RWPE1 (cell line): ENCODE data around the gene GALE.
"Not testable (repeated sequence)": the region's sequence is repeated elsewhere in the genome, so short reads cannot be mapped to it uniquely, and the experiment has no call there.

Experiments
- CTCF ChIA-PET: fragments of 350-600 bp; sonication (Branson Sonifier 250); formaldehyde crosslinking; extraction: SDS; loops from one replicate; lab custom pipeline; 2021; lab: Yijun Ruan, JAX
- POLR2A ChIA-PET: fragments of 400-600 bp; formaldehyde crosslinking; extraction: SDS; loops from one replicate; lab custom pipeline; 2020; ENCODE audit warnings: antibody characterized with exemption; ENCODE audit not compliant: low non-redundant PET; lab: Yijun Ruan, JAX
- DNase-seq: peaks from one replicate; pipeline ENCODE4 v3.0.0; 2012; ENCODE audit warnings: low spot score
- H3K27ac ChIP-seq: fragments of 450-650 bp; 2 replicates; pipeline ENCODE4 v1.5.1; 2017
- TF ChIP-seq, protein P1 (sequence below): fragments of 450-650 bp; conservative IDR thresholded peaks from 2 replicates; pipeline ENCODE4 v1.5.1; 2017; ENCODE audit warnings: low read depth, mild to moderate bottlenecking

Gene GALE

GRCh38 chr1:23837908-23838307, 37.4 kb upstream of the GALE start:
- no peak for DNase-seq
- CTCF ChIA-PET: no interaction called here
- TF ChIP-seq, protein P1, sequence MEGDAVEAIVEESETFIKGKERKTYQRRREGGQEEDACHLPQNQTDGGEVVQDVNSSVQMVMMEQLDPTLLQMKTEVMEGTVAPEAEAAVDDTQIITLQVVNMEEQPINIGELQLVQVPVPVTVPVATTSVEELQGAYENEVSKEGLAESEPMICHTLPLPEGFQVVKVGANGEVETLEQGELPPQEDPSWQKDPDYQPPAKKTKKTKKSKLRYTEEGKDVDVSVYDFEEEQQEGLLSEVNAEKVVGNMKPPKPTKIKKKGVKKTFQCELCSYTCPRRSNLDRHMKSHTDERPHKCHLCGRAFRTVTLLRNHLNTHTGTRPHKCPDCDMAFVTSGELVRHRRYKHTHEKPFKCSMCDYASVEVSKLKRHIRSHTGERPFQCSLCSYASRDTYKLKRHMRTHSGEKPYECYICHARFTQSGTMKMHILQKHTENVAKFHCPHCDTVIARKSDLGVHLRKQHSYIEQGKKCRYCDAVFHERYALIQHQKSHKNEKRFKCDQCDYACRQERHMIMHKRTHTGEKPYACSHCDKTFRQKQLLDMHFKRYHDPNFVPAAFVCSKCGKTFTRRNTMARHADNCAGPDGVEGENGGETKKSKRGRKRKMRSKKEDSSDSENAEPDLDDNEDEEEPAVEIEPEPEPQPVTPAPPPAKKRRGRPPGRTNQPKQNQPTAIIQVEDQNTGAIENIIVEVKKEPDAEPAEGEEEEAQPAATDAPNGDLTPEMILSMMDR: no peak
- H3K27ac ChIP-seq: no peak overlapping the region
- POLR2A ChIA-PET: no interaction called here

- H3K27ac ChIP-seq: no peak overlapping the region
- TF ChIP-seq, protein P1: no peak
- ChIA-PET POLR2A (no interaction called here), CTCF (interaction anchor here (0.6 kb wide), 1 partner anchor 32 kb away, joined by 3 read pairs; no protein-coding TSS in a partner anchor)
- no peak for DNase-seq
Measured at GRCh38 chr1:23836037-23836436, 35.5 kb upstream of the GALE start.

DNA sequence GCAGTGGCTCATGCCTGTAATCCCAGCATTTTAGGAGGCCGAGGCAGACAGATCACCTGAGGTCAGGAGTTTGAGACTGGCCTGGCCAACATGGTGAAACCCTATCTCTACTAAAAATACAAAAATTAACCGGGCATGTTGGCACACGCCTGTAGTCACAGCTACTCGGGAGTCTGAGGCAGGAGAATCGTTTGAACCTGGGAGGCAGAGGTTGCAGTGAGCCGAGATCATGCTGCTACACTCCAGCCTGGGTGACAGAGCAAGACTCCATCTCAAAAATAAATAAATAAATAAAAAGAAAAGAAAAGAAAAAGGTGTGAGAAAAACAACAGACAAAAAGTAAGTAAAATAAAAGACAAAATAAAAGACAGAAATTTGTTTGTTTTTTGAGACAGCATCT, 33.6 kb upstream of the GALE start:
- DNase-seq: not testable (repeated sequence)
- ChIA-PET CTCF (interaction anchor here (0.7 kb wide), 1 partner anchor 16 kb away, joined by 3 read pairs; no protein-coding TSS in a partner anchor), POLR2A (interaction anchor here (1.8 kb wide), 1 partner anchor 10 kb away, joined by 4 read pairs; no protein-coding TSS in a partner anchor)

DNA sequence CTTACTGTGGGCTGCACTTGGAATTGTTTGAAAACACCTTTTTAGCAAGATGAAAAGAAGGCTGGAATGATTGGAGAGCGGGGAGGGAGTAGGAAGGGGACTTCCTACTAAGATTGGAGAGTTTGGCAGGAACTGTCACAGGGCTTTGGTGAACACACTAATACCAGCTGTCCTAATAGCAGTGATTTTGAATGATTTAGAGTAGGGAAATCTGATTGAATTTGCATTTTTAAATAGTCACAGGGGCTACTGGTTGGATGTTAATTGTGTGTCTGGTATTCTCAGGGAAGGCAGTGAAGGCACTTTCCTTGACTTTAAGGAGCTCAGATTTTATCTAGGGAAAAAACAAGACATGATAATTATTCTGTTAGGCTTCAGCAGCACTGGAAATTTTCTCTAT, 27.2 kb upstream of the GALE start:
- DNase-seq: no peak
- TF ChIP-seq, protein P1: no peak
- H3K27ac ChIP-seq: no peak overlapping the region
- CTCF ChIA-PET: interaction anchor here (0.6 kb wide), 1 partner anchor 831 kb away, joined by 3 read pairs; no protein-coding TSS in a partner anchor
- POLR2A ChIA-PET: interaction anchor here (0.6 kb wide), 1 partner anchor 11 kb away, joined by 3 read pairs; no protein-coding TSS in a partner anchor

More for the DNA sequence above, 33.6 kb upstream of the GALE start:
- peak overlapping the region; percentile 18; the same call in 1 of the 2 replicates for H3K27ac ChIP-seq

GRCh38 chr1:23826590-23826989, 26.0 kb upstream of the GALE start:
- DNase-seq, CTCF ChIA-PET, H3K27ac ChIP-seq, POLR2A ChIA-PET: not testable (repeated sequence)

DNA sequence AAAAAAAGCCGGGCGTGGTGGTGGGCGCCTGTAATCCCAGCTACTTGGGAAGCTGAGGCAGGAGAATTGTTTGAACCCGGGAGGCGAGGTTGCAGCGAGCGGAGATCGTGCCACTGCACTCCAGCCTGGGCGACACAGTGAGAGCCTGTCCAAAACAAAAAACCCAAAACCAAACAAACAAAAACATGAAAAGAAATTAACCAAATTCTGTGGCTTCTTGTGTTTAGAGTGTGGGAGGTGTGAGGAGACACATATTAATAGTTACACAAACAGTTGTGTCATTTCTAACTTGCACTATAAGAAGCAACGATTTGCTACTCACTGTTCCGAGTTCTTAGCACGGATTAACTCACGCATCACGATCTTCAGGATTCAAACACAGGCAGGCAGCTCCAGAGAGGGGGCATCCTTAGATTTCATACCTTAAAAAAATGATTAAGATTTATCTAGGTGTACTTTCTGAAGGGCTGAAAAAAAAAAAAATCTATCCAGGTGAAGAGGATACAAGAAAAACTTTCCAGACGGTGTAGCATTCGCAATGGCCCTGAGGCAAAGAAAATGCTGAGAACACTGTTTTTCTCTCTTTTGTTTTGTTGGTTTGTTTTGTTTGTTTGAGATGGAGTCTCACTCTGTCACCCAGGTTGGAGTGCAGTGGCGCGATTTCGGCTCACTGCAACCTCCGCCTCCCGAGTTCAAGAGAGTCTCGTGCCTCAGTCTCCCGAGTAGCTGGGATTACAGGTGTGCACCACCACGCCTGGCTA, 25.4 kb upstream of the GALE start:
- ChIA-PET POLR2A (interaction anchor here (0.6 kb wide), 1 partner anchor 30 kb away, joined by 5 read pairs; no protein-coding TSS in a partner anchor), CTCF (interaction anchor here (0.6 kb wide), 2 partner anchors 16 to 24 kb away, joined by 3 read pairs; no protein-coding TSS in a partner anchor)
- TF ChIP-seq, protein P1: no peak
- no peak for DNase-seq
- peak overlapping the region; percentile 86 for H3K27ac ChIP-seq

DNA sequence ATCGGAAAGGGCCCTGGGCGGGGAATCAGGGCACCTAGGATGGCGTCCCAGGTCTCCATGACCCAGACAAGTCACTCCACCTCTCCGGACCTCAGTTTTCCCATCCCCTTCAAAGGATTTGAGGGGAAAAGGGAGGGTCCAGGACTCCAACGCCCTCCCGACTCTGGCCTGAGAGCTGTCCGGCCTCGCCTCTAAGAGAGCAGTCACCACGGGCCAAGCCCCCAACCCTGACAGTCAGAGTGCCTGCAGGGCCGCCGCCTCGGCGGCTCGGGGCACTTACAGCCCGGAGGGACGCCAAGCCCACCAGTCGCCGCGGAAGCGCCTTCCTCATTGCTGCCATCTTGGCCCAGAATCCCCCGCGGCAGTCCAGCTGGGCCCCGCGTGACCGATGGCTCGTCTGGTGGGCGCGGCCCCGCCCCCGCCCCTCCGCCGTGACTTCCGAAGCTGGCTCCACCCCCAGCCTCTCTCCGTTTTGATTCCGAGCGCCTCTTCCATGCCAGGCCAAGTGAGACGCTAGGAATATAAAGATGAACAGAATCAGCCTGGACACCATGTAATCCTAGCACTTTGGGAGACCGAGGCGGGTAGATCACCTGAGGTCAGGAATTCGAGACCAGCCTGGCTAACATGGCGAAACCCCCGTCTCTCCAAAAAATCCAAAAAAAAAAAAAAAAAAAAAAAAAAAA, 24.7 kb upstream of the GALE start, which contains the start of gene HMGCL:
Gene HMGCL (minus strand): TSS at position 354 of the 686 bp plus-strand sequence. CDS start 14 bp downstream, at position 340.
- POLR2A ChIA-PET: interaction anchor here (0.6 to 1.4 kb wide), 2 partner anchors 9 to 29 kb away, joined by 4 to 5 read pairs; no protein-coding TSS in a partner anchor
- CTCF ChIA-PET: interaction anchor here (0.6 to 0.7 kb wide), 3 partner anchors 16 to 246 kb away, joined by 3 read pairs; no protein-coding TSS in a partner anchor
- H3K27ac ChIP-seq: peak within 1 kb of the TSS; percentile 86

More for the DNA sequence above, 24.7 kb upstream of the GALE start, which contains the start of gene HMGCL:
- TF ChIP-seq, protein P1: no peak
- peak; percentile 94 for DNase-seq
